GM12865 (cell line): ENCODE measurements around the gene KCTD3.

Experiments used
- DNase-seq: peaks from one replicate; pipeline ENCODE4 v3.0.0; 2010; ENCODE audit warnings: low read depth
- H3K4me3 ChIP-seq: 2 replicates; pipeline ENCODE4 v1.5.1; 2011; ENCODE audit warnings: mild to moderate bottlenecking, low read depth, low read length, control low read depth
- TF ChIP-seq, protein P1 (sequence below): IDR thresholded peaks from 2 replicates; pipeline ENCODE4 v1.5.1; 2011; ENCODE audit warnings: low read length, control low read depth, low read depth, inconsistent platforms; ENCODE audit not compliant: insufficient read depth; ENCODE audit errors: missing control alignments

The KCTD3 gene

GRCh38 chr1:215667761-215668160 is 100.7 kb downstream of the KCTD3 start:
- DNase-seq: no peak
- TF ChIP-seq, protein P1, sequence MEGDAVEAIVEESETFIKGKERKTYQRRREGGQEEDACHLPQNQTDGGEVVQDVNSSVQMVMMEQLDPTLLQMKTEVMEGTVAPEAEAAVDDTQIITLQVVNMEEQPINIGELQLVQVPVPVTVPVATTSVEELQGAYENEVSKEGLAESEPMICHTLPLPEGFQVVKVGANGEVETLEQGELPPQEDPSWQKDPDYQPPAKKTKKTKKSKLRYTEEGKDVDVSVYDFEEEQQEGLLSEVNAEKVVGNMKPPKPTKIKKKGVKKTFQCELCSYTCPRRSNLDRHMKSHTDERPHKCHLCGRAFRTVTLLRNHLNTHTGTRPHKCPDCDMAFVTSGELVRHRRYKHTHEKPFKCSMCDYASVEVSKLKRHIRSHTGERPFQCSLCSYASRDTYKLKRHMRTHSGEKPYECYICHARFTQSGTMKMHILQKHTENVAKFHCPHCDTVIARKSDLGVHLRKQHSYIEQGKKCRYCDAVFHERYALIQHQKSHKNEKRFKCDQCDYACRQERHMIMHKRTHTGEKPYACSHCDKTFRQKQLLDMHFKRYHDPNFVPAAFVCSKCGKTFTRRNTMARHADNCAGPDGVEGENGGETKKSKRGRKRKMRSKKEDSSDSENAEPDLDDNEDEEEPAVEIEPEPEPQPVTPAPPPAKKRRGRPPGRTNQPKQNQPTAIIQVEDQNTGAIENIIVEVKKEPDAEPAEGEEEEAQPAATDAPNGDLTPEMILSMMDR: no peak
- H3K4me3 ChIP-seq: no peak overlapping the region

- H3K4me3 ChIP-seq: no peak overlapping the region
- no peak for DNase-seq
- TF ChIP-seq, protein P1: no peak
Measured at GRCh38 chr1:215669806-215670491, 102.8 kb downstream of the KCTD3 start.
